H9 (cell line): ENCODE results near the gene C15orf62. TPM values are rescaled to one million over a fixed set of nuclear protein-coding genes. Genes with fewer than 3 reads are reported as not detected.
A peak's percentile ranks its signal among the peaks of the same experiment; 100 is the strongest.

Experiments used
- DNase-seq: peaks from one replicate; pipeline ENCODE4 v3.0.0-alpha.2; 2017
- H2AFZ ChIP-seq: one replicate; pipeline ENCODE4 v1.6.1; 2013; ENCODE audit warnings: mild to moderate bottlenecking, low read length, control low read depth, moderate library complexity
- H2AK5ac ChIP-seq: 2 replicates; pipeline ENCODE4 v1.6.1; 2013; ENCODE audit warnings: low read length, control low read depth, mixed read lengths; ENCODE audit not compliant: insufficient read length
- H2BK120ac ChIP-seq: one replicate; pipeline ENCODE4 v1.6.1; 2013; ENCODE audit warnings: low read depth, mild to moderate bottlenecking, low read length, control low read depth, inconsistent platforms; ENCODE audit not compliant: poor library complexity, severe bottlenecking
- H2BK12ac ChIP-seq: 2 replicates; pipeline ENCODE4 v1.6.1; 2013; ENCODE audit warnings: low read length, control low read depth, mixed read lengths, low read depth; ENCODE audit not compliant: insufficient read length
- H2BK15ac ChIP-seq: 2 replicates; pipeline ENCODE4 v1.6.1; 2013; ENCODE audit warnings: low read depth, low read length, control low read depth
- H2BK20ac ChIP-seq: one replicate; pipeline ENCODE4 v1.6.1; 2013; ENCODE audit warnings: low read depth, mild to moderate bottlenecking, low read length, control low read depth, inconsistent platforms; ENCODE audit not compliant: poor library complexity, severe bottlenecking
- H2BK5ac ChIP-seq: 2 replicates; pipeline ENCODE4 v1.6.1; 2013; ENCODE audit warnings: low read length, control low read depth, mixed read lengths; ENCODE audit not compliant: insufficient read length
- H3K14ac ChIP-seq: 2 replicates; pipeline ENCODE4 v1.6.1; 2013; ENCODE audit warnings: low read length, control low read depth; ENCODE audit not compliant: insufficient read depth
- H3K18ac ChIP-seq: 2 replicates; pipeline ENCODE4 v1.6.1; 2013; ENCODE audit warnings: low read depth, mild to moderate bottlenecking, mixed read lengths, low read length, control low read depth; ENCODE audit not compliant: insufficient read length
- H3K23ac ChIP-seq: 2 replicates; pipeline ENCODE4 v1.6.1; 2013; ENCODE audit warnings: low read length, control low read depth, mixed read lengths, low read depth; ENCODE audit not compliant: insufficient read length
- H3K23me2 ChIP-seq: 2 replicates; pipeline ENCODE4 v1.6.1; 2013; ENCODE audit warnings: low read depth, mild to moderate bottlenecking, mixed read lengths, low read length, control low read depth; ENCODE audit not compliant: insufficient read length, poor library complexity, severe bottlenecking
- H3K27ac ChIP-seq: 2 replicates; pipeline ENCODE4 v1.5.1; 2013; ENCODE audit warnings: low read length, control low read depth, mixed read lengths, low read depth; ENCODE audit not compliant: insufficient read length
- H3K27me3 ChIP-seq: 2 replicates; pipeline ENCODE4 v1.6.1; 2013; ENCODE audit warnings: low read length, control low read depth, inconsistent platforms; ENCODE audit not compliant: insufficient read depth
- H3K4ac ChIP-seq: 2 replicates; pipeline ENCODE4 v1.6.1; 2013; ENCODE audit warnings: low read depth, mild to moderate bottlenecking, control low read depth, inconsistent platforms, low read length, moderate library complexity
- H3K4me1 ChIP-seq: 2 replicates; pipeline ENCODE4 v1.6.1; 2013; ENCODE audit warnings: low read length, control low read depth, inconsistent platforms; ENCODE audit not compliant: insufficient read depth
- H3K4me2 ChIP-seq: 2 replicates; pipeline ENCODE4 v1.6.1; 2013; ENCODE audit warnings: low read length, control low read depth, mixed read lengths; ENCODE audit not compliant: insufficient read length, insufficient read depth
- H3K56ac ChIP-seq: 2 replicates; pipeline ENCODE4 v1.6.1; 2013; ENCODE audit warnings: low read depth, mild to moderate bottlenecking, mixed read lengths, low read length, control low read depth; ENCODE audit not compliant: insufficient read length
- H3K79me1 ChIP-seq: 2 replicates; pipeline ENCODE4 v1.6.1; 2013; ENCODE audit warnings: low read depth, mild to moderate bottlenecking, moderate library complexity, low read length, control low read depth, inconsistent platforms; ENCODE audit not compliant: insufficient read depth, poor library complexity, severe bottlenecking
- H3K79me2 ChIP-seq: 2 replicates; pipeline ENCODE4 v1.6.1; 2013; ENCODE audit warnings: low read length, control low read depth, inconsistent platforms; ENCODE audit not compliant: insufficient read depth
- H3K9ac ChIP-seq: 2 replicates; pipeline ENCODE4 v1.6.1; 2013; ENCODE audit warnings: low read length, control low read depth, mixed read lengths; ENCODE audit not compliant: insufficient read length; ENCODE audit errors: extremely low read depth
- H3K9me3 ChIP-seq: one replicate; pipeline ENCODE4 v1.6.1; 2013; ENCODE audit warnings: low read depth, low read length, inconsistent platforms; ENCODE audit not compliant: control insufficient read depth
- H3T11ph ChIP-seq: one replicate; pipeline ENCODE4 v1.6.1; 2013; ENCODE audit warnings: mild to moderate bottlenecking, low read length, control low read depth, inconsistent platforms
- H4K20me1 ChIP-seq: one replicate; pipeline ENCODE4 v1.6.1; 2013; ENCODE audit not compliant: control insufficient read depth, insufficient read length, insufficient read depth
- H4K5ac ChIP-seq: 2 replicates; pipeline ENCODE4 v1.6.1; 2013; ENCODE audit warnings: low read depth, mild to moderate bottlenecking, mixed read lengths, low read length, control low read depth; ENCODE audit not compliant: insufficient read length
- H4K8ac ChIP-seq: replicated peaks from 2 replicates; pipeline ENCODE4 v1.6.1; 2013; ENCODE audit warnings: low read length, control low read depth, mixed read lengths, low read depth; ENCODE audit not compliant: insufficient read length
- H4K91ac ChIP-seq: 2 replicates; pipeline ENCODE4 v1.6.1; 2013; ENCODE audit warnings: low read depth, mild to moderate bottlenecking, moderate library complexity, mixed read lengths, low read length, control low read depth; ENCODE audit not compliant: insufficient read length
- H3K27ac Mint-ChIP-seq, 3 experiments: 2 replicates in 2 of 3; 3 replicates in 1 of 3; pipeline ENCODE4 v1.8.0; 2020 to 2021; ENCODE audit warnings: mixed read lengths in 3 of 3, mild to moderate bottlenecking in 1 of 3, moderate library complexity in 1 of 3
- H3K27me3 Mint-ChIP-seq: 2 replicates; pipeline ENCODE4 v1.8.0; 2021; ENCODE audit warnings: low read depth, mild to moderate bottlenecking, moderate library complexity, mixed read lengths
- H3K36me3 Mint-ChIP-seq, 3 experiments: 2 replicates in 2 of 3; 3 replicates in 1 of 3; pipeline ENCODE4 v1.8.0; 2020 to 2021; ENCODE audit warnings: low read depth in 3 of 3, mixed read lengths in 3 of 3; ENCODE audit not compliant: insufficient read depth in 1 of 3
- H3K4me1 Mint-ChIP-seq, 2 experiments: 2 replicates each; pipeline ENCODE4 v1.8.0; 2020; ENCODE audit warnings: mixed read lengths in 2 of 2
- H3K4me3 Mint-ChIP-seq, 2 experiments: 2 replicates in 1 of 2; 3 replicates in 1 of 2; pipeline ENCODE4 v1.8.0; 2020 to 2021; ENCODE audit warnings: mild to moderate bottlenecking in 2 of 2, mixed read lengths in 2 of 2, moderate library complexity in 1 of 2
- H3K9me3 Mint-ChIP-seq, 2 experiments: 2 replicates in 1 of 2; 3 replicates in 1 of 2; pipeline ENCODE4 v1.8.0; 2020; ENCODE audit warnings: mild to moderate bottlenecking in 2 of 2, mixed read lengths in 2 of 2, moderate library complexity in 1 of 2
- WGBS: extraction: QIAGEN DNeasy Blood & Tissue Kit; methylation state at CpG from one replicate; pipeline ENCODE4 v1.1.7; 2013; ENCODE audit warnings: missing lambda C conversion rate, low lambda C conversion rate, mixed read lengths; ENCODE audit not compliant: insufficient read length; ENCODE audit errors: extremely low coverage; 5-methylcytosine and 5-hydroxymethylcytosine counted together
- total RNA-seq: library from RNA; stranded (reverse); gene quantifications from 2 replicates; pipeline ENCODE4 v1.2.1, GENCODE V29; 2021
- TF ChIP-seq, protein P1 (sequence below): fragments of 200-600 bp; sonication (generic); conservative IDR thresholded peaks from 3 replicates; pipeline ENCODE4 v1.8.0; 2021; ENCODE audit warnings: antibody characterized with exemption, mild to moderate bottlenecking

Gene C15orf62
- total RNA-seq, 1 experiment from 2014 or later, result 0.70 TPM

DNA sequence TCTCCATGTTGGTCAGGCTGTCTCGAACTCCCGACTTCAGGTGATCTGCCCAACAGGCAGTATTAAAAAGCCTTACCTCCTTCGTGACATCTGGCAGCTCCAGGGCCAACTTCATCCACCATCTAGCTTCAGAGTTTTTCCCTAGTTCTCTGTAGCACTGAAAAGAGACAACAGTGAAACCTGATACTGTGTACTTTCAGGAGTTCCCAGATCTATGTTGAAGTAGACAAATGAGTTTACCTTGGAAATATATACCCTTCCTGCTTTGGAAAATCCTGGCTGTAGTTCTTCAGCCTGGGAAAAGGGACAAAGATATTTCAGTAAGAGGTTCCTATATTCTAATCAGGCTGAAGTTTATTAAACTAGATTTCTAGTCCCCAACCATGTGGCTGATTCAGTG lies 32.7 kb upstream of the C15orf62 start:
- H3K27ac Mint-ChIP-seq, result peak overlapping the region in 1 of 3 experiments; percentile 77; a peak in 2 of 7 replicates

More for the DNA sequence above, 32.7 kb upstream of the C15orf62 start:
- H3K9me3 Mint-ChIP-seq, result no peaks in the 10 kb centered on the region
- Histone ChIP-seq H3K23me2 (no peaks in the 10 kb centered on the region), H3K27me3 (no peaks in the 10 kb centered on the region), H3K23ac (no peak overlapping the region), H3K9me3 (no peaks in the 10 kb centered on the region), H4K91ac (no peak overlapping the region), H2BK120ac (no peak overlapping the region), H3K4me1 (peaks cover 18% of the 10 kb centered on the region), H2AK5ac (no peak overlapping the region), H3K9ac (no peak overlapping the region), H3K27ac (no peak overlapping the region), H2BK15ac (no peak overlapping the region), H3K56ac (no peak overlapping the region), H3K18ac (no peak overlapping the region), H3K4ac (no peak overlapping the region), H4K8ac (no peak overlapping the region), H2BK12ac (no peak overlapping the region), H4K5ac (no peak overlapping the region), H2BK20ac (no peak overlapping the region), H2BK5ac (no peak overlapping the region), H3K79me1 (no peaks in the 10 kb centered on the region), H3K14ac (no peak overlapping the region), H3T11ph (no peak overlapping the region), H3K4me2 (no peak overlapping the region), H2AFZ (no peak overlapping the region), H3K79me2 (no peaks in the 10 kb centered on the region), H4K20me1 (no peaks in the 10 kb centered on the region)
- WGBS, result no CpG with 5 or more reads among the region's 3 CpGs
- TF ChIP-seq, protein P1, sequence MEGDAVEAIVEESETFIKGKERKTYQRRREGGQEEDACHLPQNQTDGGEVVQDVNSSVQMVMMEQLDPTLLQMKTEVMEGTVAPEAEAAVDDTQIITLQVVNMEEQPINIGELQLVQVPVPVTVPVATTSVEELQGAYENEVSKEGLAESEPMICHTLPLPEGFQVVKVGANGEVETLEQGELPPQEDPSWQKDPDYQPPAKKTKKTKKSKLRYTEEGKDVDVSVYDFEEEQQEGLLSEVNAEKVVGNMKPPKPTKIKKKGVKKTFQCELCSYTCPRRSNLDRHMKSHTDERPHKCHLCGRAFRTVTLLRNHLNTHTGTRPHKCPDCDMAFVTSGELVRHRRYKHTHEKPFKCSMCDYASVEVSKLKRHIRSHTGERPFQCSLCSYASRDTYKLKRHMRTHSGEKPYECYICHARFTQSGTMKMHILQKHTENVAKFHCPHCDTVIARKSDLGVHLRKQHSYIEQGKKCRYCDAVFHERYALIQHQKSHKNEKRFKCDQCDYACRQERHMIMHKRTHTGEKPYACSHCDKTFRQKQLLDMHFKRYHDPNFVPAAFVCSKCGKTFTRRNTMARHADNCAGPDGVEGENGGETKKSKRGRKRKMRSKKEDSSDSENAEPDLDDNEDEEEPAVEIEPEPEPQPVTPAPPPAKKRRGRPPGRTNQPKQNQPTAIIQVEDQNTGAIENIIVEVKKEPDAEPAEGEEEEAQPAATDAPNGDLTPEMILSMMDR, result no peak
- peaks cover 19 to 60% (median 52%) of the 10 kb centered on the region in 3 experiments; a peak in 6 of 7 replicates for H3K36me3 Mint-ChIP-seq
- no peaks in the 10 kb centered on the region; the same call in 1 of the 2 replicates for H3K27me3 Mint-ChIP-seq
- peaks cover 44 to 45% of the 10 kb centered on the region in 2 experiments for H3K4me1 Mint-ChIP-seq
- no peak for DNase-seq
- H3K4me3 Mint-ChIP-seq, result no peak overlapping the region
